T-cell (primary cell): ENCODE measurements around the gene NEDD8. TPM values are rescaled to one million over a fixed set of nuclear protein-coding genes. Genes with fewer than 3 reads are reported as not detected.
A peak's percentile ranks its signal among the peaks of the same experiment; 100 is the strongest.

Source experiments
- ATAC-seq, 4 experiments: fragments of 200-7000 bp in 3 of 4; fragments of 150-1000 bp in 1 of 4; cut with Tn5 transposase; replicated peaks in 1 of 4; 1 replicate in 3 of 4; 2 replicates in 1 of 4; pipeline ENCODE4 v1.10.0; 2021; ENCODE audit warnings: moderate library complexity in 3 of 4, mild to moderate bottlenecking in 2 of 4, moderate number of reproducible peaks in 1 of 4
- CTCF ChIA-PET, 2 donors: fragments of 300-600 bp; sonication (Branson Sonifier 250); formaldehyde crosslinking; loops; one replicate each; lab custom pipeline; 2022; ENCODE audit warnings: antibody characterized with exemption in 2 of 2; lab: Charles Lee
- POLR2A ChIA-PET, 2 donors: fragments of 300-600 bp; sonication (Branson Sonifier 250); formaldehyde crosslinking; loops; one replicate each; lab custom pipeline; 2022; ENCODE audit warnings: antibody characterized with exemption in 2 of 2; lab: Charles Lee
- DNase-seq, 35 experiments: peaks; one replicate each; pipeline versions ENCODE4 v3.0.0 to v3.0.0-alpha.2; 2013 to 2023
- H3K27ac ChIP-seq: one replicate; pipeline ENCODE4 v1.5.1; 2013; ENCODE audit warnings: low read length
- H3K27me3 ChIP-seq, 2 experiments: replicated peaks in 1 of 2; 1 replicate in 1 of 2; 2 replicates in 1 of 2; pipeline versions ENCODE4 v1.6.1 to v1.7.0; 2013; ENCODE audit warnings: low read length in 1 of 2, mixed read lengths in 1 of 2; ENCODE audit not compliant: control insufficient read depth in 2 of 2, insufficient read depth in 2 of 2; ENCODE audit errors: extremely low read depth in 1 of 2
- H3K36me3 ChIP-seq, 2 donors: 1 replicate in 1 of 2; 2 replicates in 1 of 2; pipeline versions ENCODE4 v1.6.1 to v1.7.0; 2013; ENCODE audit warnings: low read length in 1 of 2; ENCODE audit not compliant: control insufficient read depth in 2 of 2, insufficient read depth in 1 of 2; ENCODE audit errors: extremely low read depth in 1 of 2
- H3K4me1 ChIP-seq, 2 experiments: 1 replicate in 1 of 2; 2 replicates in 1 of 2; pipeline versions ENCODE4 v1.6.1 to v1.7.0; 2013; ENCODE audit warnings: low read length in 2 of 2, mixed read lengths in 1 of 2; ENCODE audit not compliant: insufficient read depth in 2 of 2, control insufficient read depth in 1 of 2; ENCODE audit errors: extremely low read depth in 1 of 2
- H3K4me3 ChIP-seq, 2 donors: 1 replicate in 1 of 2; 2 replicates in 1 of 2; pipeline versions ENCODE4 v1.5.1 to v1.7.0; 2013; ENCODE audit warnings: mild to moderate bottlenecking in 2 of 2, low read length in 1 of 2, moderate library complexity in 1 of 2; ENCODE audit not compliant: control insufficient read depth in 1 of 2; ENCODE audit errors: extremely low read depth in 1 of 2
- H3K9me3 ChIP-seq: 2 replicates; pipeline ENCODE4 v1.7.0; 2013
- H3K27ac Mint-ChIP-seq, 2 donors: one replicate each; pipeline ENCODE4 v1.8.0; 2020 to 2021; ENCODE audit warnings: mild to moderate bottlenecking in 2 of 2, mixed read lengths in 2 of 2
- H3K27me3 Mint-ChIP-seq, 2 donors: one replicate each; pipeline ENCODE4 v1.8.0; 2021 to 2022; ENCODE audit warnings: mixed read lengths in 2 of 2
- H3K36me3 Mint-ChIP-seq: one replicate; pipeline ENCODE4 v1.8.0; 2021; ENCODE audit warnings: mixed read lengths
- H3K4me1 Mint-ChIP-seq, 3 donors: one replicate each; pipeline ENCODE4 v1.8.0; 2020 to 2022; ENCODE audit warnings: mixed read lengths in 3 of 3, mild to moderate bottlenecking in 1 of 3
- H3K4me3 Mint-ChIP-seq, 3 donors: one replicate each; pipeline ENCODE4 v1.8.0; 2020 to 2022; ENCODE audit warnings: mild to moderate bottlenecking in 3 of 3, mixed read lengths in 3 of 3, moderate library complexity in 3 of 3
- H3K9me3 Mint-ChIP-seq, 3 donors: one replicate each; pipeline ENCODE4 v1.8.0; 2020 to 2022; ENCODE audit warnings: mixed read lengths in 3 of 3
- WGBS: methylation state at CpG from one replicate; pipeline ENCODE4 v1.1.5; 2013; ENCODE audit warnings: missing lambda C conversion rate; ENCODE audit not compliant: insufficient coverage; 5-methylcytosine and 5-hydroxymethylcytosine counted together
- total RNA-seq, 35 experiments: library from RNA in 6 of 35; stranded (reverse) in 6 of 35; fragments of 120-200 nt in 1 of 35; gene quantifications; one replicate each; pipeline versions ENCODE4 v1.2.1 to v1.2.4 and lab custom pipeline; 2013 to 2026

The NEDD8 gene
- total RNA-seq, 5 donors from 2014 or later (not counting 1 experiment from before 2014, with no cell fraction given) = 92.1 to 107 (median 101) TPM

DNA sequence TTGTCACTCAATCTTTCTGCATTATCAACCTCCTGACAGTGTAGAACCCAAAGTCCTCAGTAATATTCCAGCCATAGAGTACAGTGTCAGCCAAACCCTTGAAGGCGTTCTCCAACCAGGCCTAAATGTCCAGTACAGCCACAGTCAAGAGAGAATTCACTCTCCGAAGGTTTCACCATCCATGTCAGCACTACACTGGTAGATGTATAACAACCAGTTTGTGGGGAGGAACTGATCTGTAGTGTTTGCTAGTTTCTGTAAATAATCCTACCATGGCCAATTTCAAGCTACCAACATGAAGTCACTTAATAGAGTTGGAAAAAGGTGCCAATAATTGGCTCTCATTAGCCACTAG, 15.8 kb downstream of the NEDD8 start:
- ChIA-PET CTCF (interaction anchor here (0.7 to 2.5 kb wide), 10 partner anchors 8 to 220 kb away, joined by 3 to 26 read pairs (median 3); partner anchors contain the start of genes IPO4 (in 1 of the 2) and TINF2 (in 1 of the 2)), POLR2A (interaction anchor here (0.6 to 1.0 kb wide), 4 partner anchors 18 to 26 kb away, joined by 3 to 5 read pairs (median 4); partner anchors contain the start of gene TINF2 (in 1 of the 2))
- ATAC-seq = no peak
- H3K27ac Mint-ChIP-seq = peak overlapping the region; percentile 95 to 97
- peaks cover 19 to 41% of the 10 kb centered on the region in 2 experiments for H3K4me1 ChIP-seq
- no peaks in the 10 kb centered on the region for H3K9me3 Mint-ChIP-seq
- H3K4me1 Mint-ChIP-seq = peaks cover 39 to 48% (median 48%) of the 10 kb centered on the region in 3 donors
- H3K4me3 ChIP-seq = peak overlapping the region in 1 of 2 donors; percentile 67
- peak overlapping the region; percentile 86 to 93 (median 92) for H3K4me3 Mint-ChIP-seq
- WGBS = 80% methylated on average over 1 of the region's 2 CpGs
- H3K9me3 ChIP-seq = no peaks in the 10 kb centered on the region
- no peaks in the 10 kb centered on the region for H3K27me3 ChIP-seq
- peak overlapping the region; percentile 86 for H3K27ac ChIP-seq
- H3K36me3 Mint-ChIP-seq = peaks cover 17% of the 10 kb centered on the region
- DNase-seq = no peak
- no peaks in the 10 kb centered on the region for H3K27me3 Mint-ChIP-seq
- peaks cover 2 to 9% of the 10 kb centered on the region in 2 donors for H3K36me3 ChIP-seq

DNA sequence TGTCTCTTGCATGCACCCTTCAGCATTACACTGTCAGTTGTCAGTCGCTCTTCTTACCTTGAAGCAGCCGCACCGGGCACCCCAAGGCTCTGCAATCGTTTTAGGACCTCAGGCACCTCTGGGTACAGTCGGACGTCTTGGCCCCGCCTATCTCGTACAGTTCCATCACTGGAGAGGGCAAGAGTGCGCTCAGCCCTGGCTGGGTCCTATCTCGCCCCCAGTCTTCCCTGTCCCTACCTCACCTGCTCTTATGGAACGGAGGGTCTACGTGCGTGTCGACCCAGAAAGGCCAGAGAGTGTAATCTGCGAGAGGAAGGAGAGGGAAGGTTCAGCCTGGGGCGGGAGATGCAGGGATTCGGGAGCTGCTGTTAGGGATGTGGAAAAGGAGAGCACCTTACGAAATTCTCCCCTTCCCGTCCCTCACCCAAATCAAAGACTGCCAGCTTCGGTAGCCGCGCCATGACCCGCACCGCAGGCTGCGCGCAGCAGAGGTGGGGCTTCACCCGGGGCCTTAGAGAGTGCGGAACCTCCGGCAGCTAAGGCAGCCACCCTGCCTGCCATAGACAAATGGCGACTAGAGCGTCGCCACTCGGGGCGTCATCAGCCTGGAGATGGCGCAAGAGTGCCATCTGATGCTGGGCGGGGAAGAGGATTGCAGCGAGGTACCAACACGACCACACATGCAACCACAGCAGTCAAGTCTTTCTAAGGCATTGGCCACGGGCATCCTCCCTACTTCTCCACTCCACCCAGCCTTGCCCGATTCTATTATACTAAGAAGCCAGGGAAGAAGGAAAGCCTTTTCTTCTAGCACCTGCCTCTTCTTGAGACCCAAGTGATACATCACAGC, 16.4 kb downstream of the NEDD8 start, which contains the start of gene MDP1:
Gene MDP1 (minus strand): TSS at position 572 of the 850 bp plus-strand sequence. CDS start 111 bp downstream, at position 461.
- Mint-ChIP-seq H3K9me3 (no peaks in the 10 kb centered on the region), H3K4me3 (peak within 1 kb of the TSS; percentile 86 to 93 (median 92)), H3K36me3 (peaks cover 19% of the 10 kb centered on the region), H3K27ac (peak within 1 kb of the TSS; percentile 95 to 97), H3K4me1 (peaks cover 42 to 54% (median 50%) of the 10 kb centered on the region in 3 donors), H3K27me3 (no peaks in the 10 kb centered on the region)
- H3K4me3 ChIP-seq = peak within 1 kb of the TSS; percentile 67 to 89
- CTCF ChIA-PET = interaction anchor here (0.7 to 2.5 kb wide), 13 partner anchors 9 to 1200 kb away, joined by 3 to 26 read pairs (median 3); partner anchors contain the start of genes IPO4 (in 1 of the 2), LTB4R2 (in 1 of the 2) and TINF2 (in 1 of the 2)
- H3K9me3 ChIP-seq = no peaks in the 10 kb centered on the region
- H3K27me3 ChIP-seq = no peaks in the 10 kb centered on the region
- POLR2A ChIA-PET = interaction anchor here (0.7 to 1.0 kb wide), 4 partner anchors 17 to 61 kb away, joined by 3 to 5 read pairs (median 4); partner anchors contain the start of gene TINF2 (in 1 of the 2)
- 0% methylated on average over 26 of the region's 40 CpGs for WGBS
- peaks cover 5 to 14% of the 10 kb centered on the region in 2 donors for H3K36me3 ChIP-seq
- peak within 1 kb of the TSS; percentile 86 for H3K27ac ChIP-seq
- peaks cover 21 to 45% of the 10 kb centered on the region in 2 experiments for H3K4me1 ChIP-seq
- peak; percentile 73 to 96 (median 85) for DNase-seq
- peak; percentile 74 to 82 (median 80) for ATAC-seq

DNA sequence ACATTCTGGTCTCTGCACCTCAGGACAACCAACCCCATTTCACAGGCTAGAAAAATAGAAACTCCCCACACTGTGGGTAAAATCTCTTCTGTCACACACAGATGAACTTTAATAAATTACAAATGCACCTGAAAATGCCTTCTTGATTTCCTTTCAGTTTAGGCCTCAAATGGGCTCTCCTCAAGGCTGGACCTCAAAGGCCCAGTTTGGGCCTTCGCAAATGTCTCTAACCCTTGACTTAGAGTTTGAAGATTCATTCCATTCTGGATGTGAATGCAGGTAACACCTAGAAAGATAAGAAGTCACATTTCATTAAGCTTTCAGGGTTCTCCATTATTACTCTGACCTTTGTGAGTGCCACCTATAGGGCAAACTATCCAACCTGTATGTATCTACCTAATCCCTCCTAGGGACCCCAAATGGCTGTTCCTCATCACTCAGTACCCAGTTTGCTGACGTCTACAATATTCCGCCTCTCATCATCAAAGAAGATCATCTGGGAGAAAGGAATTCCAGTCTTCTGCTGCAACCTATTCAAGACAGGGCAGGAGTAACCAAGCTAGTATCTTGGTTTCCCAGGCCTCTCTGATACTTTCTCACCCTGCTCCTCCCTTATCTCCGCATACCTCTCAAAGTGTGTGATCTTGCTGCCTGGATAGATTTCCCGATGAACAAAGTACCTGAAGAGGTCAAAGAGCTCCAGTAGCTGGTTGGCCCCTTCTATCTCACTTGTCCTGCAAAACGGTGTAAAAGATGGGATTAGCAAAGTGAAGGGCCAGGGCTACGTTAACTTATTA, 18.1 kb downstream of the NEDD8 start:
- H3K36me3 ChIP-seq = peaks cover 5 to 31% of the 10 kb centered on the region in 2 donors
- 100% methylated on average over 4 of the region's 7 CpGs for WGBS
- H3K4me3 Mint-ChIP-seq = peak overlapping the region; percentile 86 to 92 (median 89)
- peak overlapping the region; percentile 81 to 99 for H3K4me3 ChIP-seq
- H3K27ac Mint-ChIP-seq = peak overlapping the region; percentile 94 to 95
- peaks cover 52 to 64% (median 58%) of the 10 kb centered on the region in 3 donors for H3K4me1 Mint-ChIP-seq
- ATAC-seq = no peak
- POLR2A ChIA-PET = interaction anchor here (0.6 to 3.6 kb wide), 8 partner anchors 14 to 636 kb away, joined by 3 to 22 read pairs (median 4); partner anchors contain the start of genes JPH4 (in 1 of the 2), TINF2 (in 1 of the 2) and TM9SF1 (in 1 of the 2)
- CTCF ChIA-PET = interaction anchor here (0.7 to 1.7 kb wide), 6 partner anchors 20 to 218 kb away, joined by 3 to 12 read pairs (median 6); partner anchors contain the start of gene TINF2 (in 1 of the 2)
- no peaks in the 10 kb centered on the region for H3K9me3 ChIP-seq
- H3K9me3 Mint-ChIP-seq = no peaks in the 10 kb centered on the region
- H3K27ac ChIP-seq = peak overlapping the region; percentile 99
- peaks cover 33% of the 10 kb centered on the region for H3K36me3 Mint-ChIP-seq
- peaks cover 21 to 45% of the 10 kb centered on the region in 2 experiments for H3K4me1 ChIP-seq
- H3K27me3 Mint-ChIP-seq = no peaks in the 10 kb centered on the region
- no peak for DNase-seq
- H3K27me3 ChIP-seq = no peaks in the 10 kb centered on the region

DNA sequence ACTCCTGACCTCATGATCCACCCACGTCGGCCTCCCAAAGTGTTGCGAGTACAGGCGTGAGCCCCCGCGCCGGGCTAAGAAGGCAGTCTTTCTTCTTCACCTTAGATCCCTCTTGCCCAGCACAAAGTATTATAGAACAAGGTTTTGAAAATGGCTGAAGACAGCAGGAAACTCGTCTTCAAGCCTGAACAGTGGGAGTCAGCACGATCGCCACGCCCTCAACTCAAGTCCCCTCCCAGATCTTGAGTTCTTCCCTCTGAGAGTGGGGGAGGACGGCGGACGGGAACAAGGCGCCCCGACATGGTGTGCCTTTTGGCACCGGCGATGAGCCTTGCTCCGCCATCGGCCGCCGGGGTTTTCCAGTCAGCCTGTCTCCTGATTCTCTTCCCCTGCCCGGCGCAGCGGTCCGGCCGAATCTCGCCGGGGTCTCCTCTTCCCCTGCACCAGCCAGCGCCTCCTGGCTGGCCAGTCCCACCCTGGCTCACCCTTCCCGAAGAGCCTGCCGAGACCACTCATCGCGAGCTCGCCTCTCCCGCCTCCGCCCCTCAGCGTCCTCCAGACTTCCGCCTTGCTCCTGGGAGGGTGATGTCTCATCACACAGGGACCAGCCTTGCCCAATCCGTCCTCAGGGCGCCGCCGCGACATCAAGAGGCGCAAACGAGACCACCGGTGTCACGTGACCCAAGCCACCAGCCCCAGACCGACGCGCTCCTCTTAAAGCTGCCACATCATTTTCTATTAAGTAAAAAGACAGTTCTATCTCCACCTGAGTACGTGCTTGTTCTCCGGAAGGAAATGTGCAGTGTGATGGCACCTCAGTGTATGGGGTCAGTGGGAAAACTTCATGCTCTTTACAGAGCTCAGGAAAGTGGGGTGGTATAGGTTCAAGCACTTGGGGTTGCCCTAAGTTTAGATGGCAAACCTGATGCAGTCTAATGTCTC, 19.0 kb downstream of the NEDD8 start, which contains the start of gene CHMP4A:
Gene CHMP4A (minus strand): TSS at position 565 of the 942 bp plus-strand sequence. CDS start 49 bp downstream, at position 516.
- Histone ChIP-seq H3K9me3 (no peaks in the 10 kb centered on the region), H3K27ac (peak within 1 kb of the TSS; percentile 99), H3K4me3 (peak within 1 kb of the TSS; percentile 81 to 99), H3K4me1 (peaks cover 21 to 45% of the 10 kb centered on the region in 2 experiments), H3K36me3 (peaks cover 10 to 37% of the 10 kb centered on the region in 2 donors), H3K27me3 (no peaks in the 10 kb centered on the region)
- ATAC-seq (peak; percentile 76 to 82 (median 78)), DNase-seq (peak; percentile 84 to 98 (median 96))
- ChIA-PET POLR2A (interaction anchor here (0.5 to 3.6 kb wide), 8 partner anchors 15 to 635 kb away, joined by 3 to 22 read pairs (median 4); partner anchors contain the start of genes JPH4 (in 1 of the 2), TINF2 (in 1 of the 2) and TM9SF1 (in 1 of the 2)), CTCF (interaction anchor here (0.6 to 1.7 kb wide), 5 partner anchors 20 to 219 kb away, joined by 3 to 12 read pairs (median 5); partner anchors contain the start of gene TINF2 (in 1 of the 2))
- Mint-ChIP-seq H3K4me3 (peak within 1 kb of the TSS; percentile 86 to 92 (median 89)), H3K4me1 (peaks cover 55 to 67% (median 58%) of the 10 kb centered on the region in 3 donors), H3K27ac (peak within 1 kb of the TSS; percentile 94 to 95), H3K9me3 (no peaks in the 10 kb centered on the region), H3K27me3 (no peaks in the 10 kb centered on the region), H3K36me3 (peaks cover 36% of the 10 kb centered on the region)
- WGBS = under 1% methylated on average over 38 of the region's 53 CpGs

DNA sequence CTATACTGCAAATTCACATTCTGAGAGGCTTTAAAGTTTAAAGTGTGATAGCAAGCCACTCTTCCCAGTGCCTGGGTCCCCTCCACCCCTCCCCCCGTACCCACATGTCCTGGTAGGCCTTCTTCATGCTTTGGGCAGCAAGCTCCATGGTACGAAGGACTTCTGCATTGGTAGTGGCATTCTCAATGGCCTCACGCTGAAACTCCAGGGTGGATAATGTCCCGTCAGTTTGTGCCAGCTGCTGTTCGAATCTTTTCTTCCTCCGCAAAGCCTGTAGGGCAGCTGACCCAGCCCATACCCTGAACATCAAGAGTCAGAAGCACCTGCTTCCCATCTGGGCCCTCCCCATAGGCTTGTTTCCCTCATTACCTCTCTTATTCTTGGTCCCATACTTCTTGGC, 20.9 kb downstream of the NEDD8 start:
- ATAC-seq = no peak
- Histone ChIP-seq H3K9me3 (no peaks in the 10 kb centered on the region), H3K27ac (no peak overlapping the region), H3K4me1 (peaks cover 18 to 53% of the 10 kb centered on the region in 2 experiments), H3K36me3 (peaks cover 18 to 51% of the 10 kb centered on the region in 2 donors), H3K4me3 (no peak overlapping the region), H3K27me3 (no peaks in the 10 kb centered on the region)
- Mint-ChIP-seq H3K36me3 (peaks cover 45% of the 10 kb centered on the region), H3K27me3 (no peaks in the 10 kb centered on the region), H3K4me3 (peak overlapping the region; percentile 86 to 92 (median 89)), H3K27ac (peak overlapping the region; percentile 94 to 95), H3K4me1 (peaks cover 63 to 76% (median 67%) of the 10 kb centered on the region in 3 donors), H3K9me3 (no peaks in the 10 kb centered on the region)
- POLR2A ChIA-PET = interaction anchor here (0.7 to 3.6 kb wide), 4 partner anchors 16 to 28 kb away, joined by 3 to 17 read pairs (median 4); partner anchors contain the start of gene TM9SF1 (in 2 of the 2)
- CTCF ChIA-PET = no interaction called here
- 93% methylated on average over 5 of the region's 6 CpGs for WGBS
- no peak for DNase-seq
